ENCODE results near the gene MIB1. TPM values are rescaled to one million over a fixed set of nuclear protein-coding genes. Genes with fewer than 3 reads are reported as not detected.

The MIB1 gene
- total and polyA plus RNA-seq, 2 experiments from 2014 or later: 10.8 to 56.7 TPM

GRCh38 chr18:21907451-21907850 is 166.9 kb downstream of the MIB1 start:
- Histone ChIP-seq H3F3A (replicated peaks; ENCODE audit: low read depth) (no peaks in the 10 kb centered on the region), H3K36me3 (ENCODE audit: insufficient read depth) (no peaks in the 10 kb centered on the region), H3K4me1 (ENCODE audit: insufficient read depth) (0 out of 2 replicates have a peak, but pooled peaks cover under 1% of the 10 kb centered on the region), H3K79me2 (replicated peaks; ENCODE audit: insufficient read depth) (no peaks in the 10 kb centered on the region), H2AFZ (no peak overlapping the region), H3K4me3 (no peak overlapping the region), H3K4me2 (no peak overlapping the region), H4K20me1 (replicated peaks; ENCODE audit: insufficient read depth) (no peaks in the 10 kb centered on the region; the same call in 1 of the 2 replicates), H3K9me2 (ENCODE audit: insufficient read depth) (no peaks in the 10 kb centered on the region), H3K27ac (ENCODE audit: low read depth) (no peak overlapping the region), H3K27me3 (ENCODE audit: insufficient read depth) (peaks cover 34% of the 10 kb centered on the region)
- Mint-ChIP-seq H3K9me3 (no peaks in the 10 kb centered on the region), H3K27me3 (ENCODE audit: insufficient read depth, low read depth, poor library complexity) (peaks cover 26% of the 10 kb centered on the region), H3K4me3 (no peak overlapping the region), H3K27ac (no peak overlapping the region), H3K4me1 (peaks cover 17% of the 10 kb centered on the region), H3K36me3 (ENCODE audit: low read depth) (no peaks in the 10 kb centered on the region)
- TF ChIP-seq NANOG (IDR thresholded peaks at IDR 0.05; ENCODE audit: borderline replicate concordance): no peak
- TF ChIP-seq POLR2AphosphoS5 (IDR thresholded peaks at IDR 0.05; ENCODE audit: low read depth): no peak
- no peak for TF ChIP-seq EZH2phosphoT487 (IDR thresholded peaks at IDR 0.05; ENCODE audit: unreplicated experiment)
- no peak for TF ChIP-seq ZNF462 (CRISPR knock-in tag; IDR thresholded peaks at IDR 0.05)
- no peak for TF ChIP-seq CREB1 (CRISPR knock-in tag; IDR thresholded peaks at IDR 0.05; ENCODE audit: low read depth)
- no peak for TF ChIP-seq CTCF (conservative IDR thresholded peaks at IDR 0.05; ENCODE audit: low read depth in 2 of 2)
- TF ChIP-seq REST (IDR thresholded peaks at IDR 0.05; ENCODE audit: unreplicated experiment): no peak
- TF ChIP-seq ETS1 (IDR thresholded peaks at IDR 0.05): no peak
- no peak for TF ChIP-seq ZNF331 (CRISPR knock-in tag; IDR thresholded peaks at IDR 0.05; ENCODE audit: low read depth)
- no peak for TF ChIP-seq EZH2 (IDR thresholded peaks at IDR 0.05; ENCODE audit: low read depth, unreplicated experiment)
- no peak for TF ChIP-seq ZNF114 (CRISPR knock-in tag; IDR thresholded peaks at IDR 0.05)
- TF ChIP-seq JUNB (IDR thresholded peaks at IDR 0.05; ENCODE audit: unreplicated experiment): no peak
- no peak for TF ChIP-seq STAT1 (IDR thresholded peaks at IDR 0.05; ENCODE audit: unreplicated experiment)
- no peak for DNase-seq (ENCODE audit: low spot score)
- ATAC-seq: no peak

All from GM23338 (cell line).